ENCODE results near the gene RIPK4. TPM values are rescaled to one million over a fixed set of nuclear protein-coding genes. Genes with fewer than 3 reads are reported as not detected.

Gene RIPK4
- total and polyA plus RNA-seq, 2 of the 13 experiments (the other 11 are each of a cell fraction or from before 2014, with no cell fraction given): 3.1 to 4.9 TPM

- TF ChIP-seq HDAC1 (CRISPR knock-in tag; IDR thresholded peaks at IDR 0.05) (0 out of 2 replicates have a peak, but pooled peaks have one; percentile 10), ZNF580 (CRISPR knock-in tag; IDR thresholded peaks at IDR 0.05; ENCODE audit: borderline replicate concordance, low read depth) (0 out of 2 replicates have a peak, but pooled peaks have one; percentile 22), TCF7 (IDR thresholded peaks at IDR 0.05; ENCODE audit: low read depth) (no peak), POGZ (CRISPR knock-in tag; IDR thresholded peaks at IDR 0.05) (no peak), ASH2L (IDR thresholded peaks at IDR 0.05; ENCODE audit: insufficient read length, low read depth, low read length) (peak; percentile 27), MTA1 (CRISPR knock-in tag; IDR thresholded peaks at IDR 0.05; ENCODE audit: borderline replicate concordance) (peak; percentile 42; the same call in 1 of the 2 replicates), ZNF280D (CRISPR knock-in tag; IDR thresholded peaks at IDR 0.05) (no peak), KMT2B (CRISPR knock-in tag; IDR thresholded peaks at IDR 0.05) (peak; percentile 30; the same call in 1 of the 2 replicates), ZNF782 (CRISPR knock-in tag; IDR thresholded peaks at IDR 0.05; ENCODE audit: borderline replicate concordance) (no peak)
- TF ChIP-seq, protein P1, sequence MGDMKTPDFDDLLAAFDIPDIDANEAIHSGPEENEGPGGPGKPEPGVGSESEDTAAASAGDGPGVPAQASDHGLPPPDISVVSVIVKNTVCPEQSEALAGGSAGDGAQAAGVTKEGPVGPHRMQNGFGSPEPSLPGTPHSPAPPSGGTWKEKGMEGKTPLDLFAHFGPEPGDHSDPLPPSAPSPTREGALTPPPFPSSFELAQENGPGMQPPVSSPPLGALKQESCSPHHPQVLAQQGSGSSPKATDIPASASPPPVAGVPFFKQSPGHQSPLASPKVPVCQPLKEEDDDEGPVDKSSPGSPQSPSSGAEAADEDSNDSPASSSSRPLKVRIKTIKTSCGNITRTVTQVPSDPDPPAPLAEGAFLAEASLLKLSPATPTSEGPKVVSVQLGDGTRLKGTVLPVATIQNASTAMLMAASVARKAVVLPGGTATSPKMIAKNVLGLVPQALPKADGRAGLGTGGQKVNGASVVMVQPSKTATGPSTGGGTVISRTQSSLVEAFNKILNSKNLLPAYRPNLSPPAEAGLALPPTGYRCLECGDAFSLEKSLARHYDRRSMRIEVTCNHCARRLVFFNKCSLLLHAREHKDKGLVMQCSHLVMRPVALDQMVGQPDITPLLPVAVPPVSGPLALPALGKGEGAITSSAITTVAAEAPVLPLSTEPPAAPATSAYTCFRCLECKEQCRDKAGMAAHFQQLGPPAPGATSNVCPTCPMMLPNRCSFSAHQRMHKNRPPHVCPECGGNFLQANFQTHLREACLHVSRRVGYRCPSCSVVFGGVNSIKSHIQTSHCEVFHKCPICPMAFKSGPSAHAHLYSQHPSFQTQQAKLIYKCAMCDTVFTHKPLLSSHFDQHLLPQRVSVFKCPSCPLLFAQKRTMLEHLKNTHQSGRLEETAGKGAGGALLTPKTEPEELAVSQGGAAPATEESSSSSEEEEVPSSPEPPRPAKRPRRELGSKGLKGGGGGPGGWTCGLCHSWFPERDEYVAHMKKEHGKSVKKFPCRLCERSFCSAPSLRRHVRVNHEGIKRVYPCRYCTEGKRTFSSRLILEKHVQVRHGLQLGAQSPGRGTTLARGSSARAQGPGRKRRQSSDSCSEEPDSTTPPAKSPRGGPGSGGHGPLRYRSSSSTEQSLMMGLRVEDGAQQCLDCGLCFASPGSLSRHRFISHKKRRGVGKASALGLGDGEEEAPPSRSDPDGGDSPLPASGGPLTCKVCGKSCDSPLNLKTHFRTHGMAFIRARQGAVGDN (CRISPR knock-in tag; IDR thresholded peaks at IDR 0.05): peak; percentile 67
- TF ChIP-seq, protein P2, sequence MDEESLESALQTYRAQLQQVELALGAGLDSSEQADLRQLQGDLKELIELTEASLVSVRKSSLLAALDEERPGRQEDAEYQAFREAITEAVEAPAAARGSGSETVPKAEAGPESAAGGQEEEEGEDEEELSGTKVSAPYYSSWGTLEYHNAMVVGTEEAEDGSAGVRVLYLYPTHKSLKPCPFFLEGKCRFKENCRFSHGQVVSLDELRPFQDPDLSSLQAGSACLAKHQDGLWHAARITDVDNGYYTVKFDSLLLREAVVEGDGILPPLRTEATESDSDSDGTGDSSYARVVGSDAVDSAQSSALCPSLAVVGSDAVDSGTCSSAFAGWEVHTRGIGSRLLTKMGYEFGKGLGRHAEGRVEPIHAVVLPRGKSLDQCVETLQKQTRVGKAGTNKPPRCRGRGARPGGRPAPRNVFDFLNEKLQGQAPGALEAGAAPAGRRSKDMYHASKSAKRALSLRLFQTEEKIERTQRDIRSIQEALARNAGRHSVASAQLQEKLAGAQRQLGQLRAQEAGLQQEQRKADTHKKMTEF (CRISPR knock-in tag; IDR thresholded peaks at IDR 0.05): 0 out of 2 replicates have a peak, but pooled peaks have one; percentile 14
These were observed 54.7 kb downstream of the RIPK4 start (continued) for GRCh38 chr21:41712201-41712600.
